A549 (cell line): ENCODE data around the gene PKP2.

ENCODE experiments used
- BCL3 ChIP-seq: fragments of >200 bp; sonication (Bioruptor Twin); formaldehyde crosslinking; IDR thresholded peaks from 3 replicates; pipeline ENCODE4 v1.6.1; 2016
- EHMT2 ChIP-seq: fragments of 200-600 bp; sonication (generic); IDR thresholded peaks from 2 replicates; pipeline ENCODE4 v1.6.1; 2016; ENCODE audit warnings: antibody characterized with exemption, low read depth, mild to moderate bottlenecking, moderate library complexity
- EP300 ChIP-seq, 2 experiments: fragments of >200 bp; sonication (Bioruptor Twin); formaldehyde crosslinking; IDR thresholded peaks; 2 replicates in 1 of 2; 3 replicates in 1 of 2; pipeline ENCODE4 v1.6.1; 2016 to 2017
- ESRRA ChIP-seq: fragments of 150-350 bp; IDR thresholded peaks from 2 replicates; pipeline ENCODE4 v1.6.1; 2014; ENCODE audit warnings: mild to moderate bottlenecking, low read length, borderline replicate concordance
- HDAC2 ChIP-seq: fragments of 200-600 bp; sonication (generic); IDR thresholded peaks from 2 replicates; pipeline ENCODE4 v1.6.1; 2016
- MAZ ChIP-seq: fragments of 150-350 bp; IDR thresholded peaks from 2 replicates; pipeline ENCODE4 v1.6.1; 2014; ENCODE audit warnings: antibody characterized with exemption, low read depth, low read length, borderline replicate concordance
- POLR2A ChIP-seq: IDR thresholded peaks from 2 replicates; pipeline ENCODE4 v1.6.1; 2012; ENCODE audit warnings: mild to moderate bottlenecking, low read length
- TF ChIP-seq, protein P1 (sequence below): fragments of >200 bp; sonication (Bioruptor Twin); formaldehyde crosslinking; IDR thresholded peaks from 3 replicates; pipeline ENCODE4 v1.5.1; 2016
- TF ChIP-seq, protein P2 (sequence below): IDR thresholded peaks from 2 replicates; pipeline ENCODE4 v1.6.1; 2012

DNA sequence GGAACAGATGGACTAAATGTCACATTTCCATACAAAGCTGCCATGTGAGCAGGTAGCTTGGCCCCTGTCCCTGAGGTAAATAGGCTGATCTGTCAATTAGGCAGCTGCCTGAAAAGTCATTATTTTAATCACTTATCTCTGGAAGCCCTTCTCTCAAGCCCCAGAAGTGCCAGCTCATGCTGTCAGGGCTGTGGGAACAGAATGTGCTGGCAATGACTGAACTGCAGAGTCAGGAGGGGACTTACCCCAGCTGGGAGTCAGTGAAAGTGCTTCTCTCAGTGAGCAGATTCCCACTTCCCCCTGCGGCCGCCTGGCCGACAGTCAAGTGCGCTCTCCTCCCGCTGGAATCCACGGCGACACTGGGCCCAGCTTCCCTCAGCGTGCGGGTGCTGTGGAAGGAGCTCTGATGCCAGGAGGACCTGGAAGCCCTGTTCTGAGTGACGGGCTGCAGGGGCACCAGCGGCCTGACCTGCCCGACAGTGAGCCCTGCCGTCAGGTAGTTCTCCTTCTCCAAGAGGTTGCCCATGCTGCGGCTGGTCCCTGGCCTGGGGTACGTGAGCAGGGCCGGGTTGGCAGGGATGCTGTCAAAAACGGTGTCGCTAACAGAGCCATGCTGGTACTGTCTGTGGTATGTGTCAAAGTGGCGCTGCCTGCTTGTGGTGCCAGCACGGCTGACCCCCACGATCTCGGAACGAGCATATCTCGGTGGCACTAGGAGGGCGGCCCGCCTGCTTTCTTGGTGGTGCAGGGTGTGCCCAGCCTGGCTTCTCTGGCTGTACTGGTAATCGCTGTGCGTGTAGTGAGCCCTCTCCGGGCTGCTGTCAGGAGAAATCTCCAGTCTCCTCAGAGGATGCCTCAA, 18.7 kb downstream of the PKP2 start:
- no peak for TF ChIP-seq POLR2A
- TF ChIP-seq, protein P1, sequence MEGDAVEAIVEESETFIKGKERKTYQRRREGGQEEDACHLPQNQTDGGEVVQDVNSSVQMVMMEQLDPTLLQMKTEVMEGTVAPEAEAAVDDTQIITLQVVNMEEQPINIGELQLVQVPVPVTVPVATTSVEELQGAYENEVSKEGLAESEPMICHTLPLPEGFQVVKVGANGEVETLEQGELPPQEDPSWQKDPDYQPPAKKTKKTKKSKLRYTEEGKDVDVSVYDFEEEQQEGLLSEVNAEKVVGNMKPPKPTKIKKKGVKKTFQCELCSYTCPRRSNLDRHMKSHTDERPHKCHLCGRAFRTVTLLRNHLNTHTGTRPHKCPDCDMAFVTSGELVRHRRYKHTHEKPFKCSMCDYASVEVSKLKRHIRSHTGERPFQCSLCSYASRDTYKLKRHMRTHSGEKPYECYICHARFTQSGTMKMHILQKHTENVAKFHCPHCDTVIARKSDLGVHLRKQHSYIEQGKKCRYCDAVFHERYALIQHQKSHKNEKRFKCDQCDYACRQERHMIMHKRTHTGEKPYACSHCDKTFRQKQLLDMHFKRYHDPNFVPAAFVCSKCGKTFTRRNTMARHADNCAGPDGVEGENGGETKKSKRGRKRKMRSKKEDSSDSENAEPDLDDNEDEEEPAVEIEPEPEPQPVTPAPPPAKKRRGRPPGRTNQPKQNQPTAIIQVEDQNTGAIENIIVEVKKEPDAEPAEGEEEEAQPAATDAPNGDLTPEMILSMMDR, result no peak
- no peak for TF ChIP-seq EP300 (IDR thresholded peaks at IDR 0.05)
- no peak for TF ChIP-seq ESRRA
- no peak for TF ChIP-seq MAZ
- TF ChIP-seq, protein P2, sequence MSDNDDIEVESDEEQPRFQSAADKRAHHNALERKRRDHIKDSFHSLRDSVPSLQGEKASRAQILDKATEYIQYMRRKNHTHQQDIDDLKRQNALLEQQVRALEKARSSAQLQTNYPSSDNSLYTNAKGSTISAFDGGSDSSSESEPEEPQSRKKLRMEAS, result no peak
- TF ChIP-seq HDAC2, result no peak
- no peak for TF ChIP-seq EHMT2
- TF ChIP-seq BCL3, result no peak
